GM20431 (cell line): Measurements from ENCODE around the gene RAD51B.

Experiments used
- in situ Hi-C: fragments of 300-500 bp; cut with MseI, MboI; formaldehyde crosslinking; loops from one replicate; pipeline ENCODE4 v1.15.0; 2020; ENCODE audit warnings: low sequenced_read_pairs; ENCODE audit not compliant: unreplicated experiment

RAD51B gene

DNA sequence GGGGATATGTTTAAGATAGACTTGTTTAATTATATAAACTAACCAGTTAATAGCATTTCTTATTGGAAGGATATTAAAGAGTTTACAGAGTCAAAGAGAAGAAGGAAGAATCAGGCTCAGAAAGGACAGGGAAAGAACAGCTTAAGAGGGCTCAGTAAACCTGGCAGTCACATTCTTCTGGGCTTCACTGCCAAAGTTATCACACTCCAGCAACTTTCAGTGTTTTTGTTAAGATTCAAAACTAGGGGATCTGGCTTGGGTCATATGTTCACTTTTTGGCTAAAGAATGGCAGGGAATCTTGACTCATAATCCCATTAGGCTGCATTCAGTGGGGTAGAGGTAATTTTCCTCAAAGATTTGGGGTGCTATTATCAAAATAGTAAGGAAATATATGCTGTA lies 312.3 kb downstream of the RAD51B start:
- in situ Hi-C loops, result no loop called here

GRCh38 chr14:68132563-68133121 lies 313.1 kb downstream of the RAD51B start:
- in situ Hi-C loops, result no loop called here

DNA sequence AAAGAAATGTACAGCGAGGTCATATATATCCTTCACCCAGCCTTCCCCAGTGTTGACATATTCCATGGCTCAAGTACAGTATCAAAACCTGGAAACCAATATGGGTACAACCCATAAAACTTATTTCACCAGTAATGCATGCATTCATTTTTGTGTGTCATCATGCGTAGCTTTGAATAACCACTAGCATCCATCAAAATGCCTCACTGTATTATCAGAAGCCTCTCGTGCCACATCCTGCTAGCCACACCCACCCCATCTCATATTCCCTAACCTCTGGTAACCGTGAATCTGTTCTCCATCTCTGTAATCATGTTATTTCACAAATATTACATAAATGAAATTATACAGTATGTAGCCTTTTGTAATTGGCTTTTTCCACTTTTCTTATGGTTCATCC lies 314.3 kb downstream of the RAD51B start:
- in situ Hi-C loops, result no loop called here

GRCh38 chr14:68135028-68135427 lies 315.4 kb downstream of the RAD51B start:
- in situ Hi-C loops, result no loop called here

- in situ Hi-C loops, result no loop called here
Measured at GRCh38 chr14:68135566-68135965, 316.0 kb downstream of the RAD51B start.

- in situ Hi-C loops, result no loop called here
Measured at GRCh38 chr14:68137704-68138619, 318.4 kb downstream of the RAD51B start.

GRCh38 chr14:68139431-68140075 lies 320.0 kb downstream of the RAD51B start:
- in situ Hi-C loops, result no loop called here

DNA sequence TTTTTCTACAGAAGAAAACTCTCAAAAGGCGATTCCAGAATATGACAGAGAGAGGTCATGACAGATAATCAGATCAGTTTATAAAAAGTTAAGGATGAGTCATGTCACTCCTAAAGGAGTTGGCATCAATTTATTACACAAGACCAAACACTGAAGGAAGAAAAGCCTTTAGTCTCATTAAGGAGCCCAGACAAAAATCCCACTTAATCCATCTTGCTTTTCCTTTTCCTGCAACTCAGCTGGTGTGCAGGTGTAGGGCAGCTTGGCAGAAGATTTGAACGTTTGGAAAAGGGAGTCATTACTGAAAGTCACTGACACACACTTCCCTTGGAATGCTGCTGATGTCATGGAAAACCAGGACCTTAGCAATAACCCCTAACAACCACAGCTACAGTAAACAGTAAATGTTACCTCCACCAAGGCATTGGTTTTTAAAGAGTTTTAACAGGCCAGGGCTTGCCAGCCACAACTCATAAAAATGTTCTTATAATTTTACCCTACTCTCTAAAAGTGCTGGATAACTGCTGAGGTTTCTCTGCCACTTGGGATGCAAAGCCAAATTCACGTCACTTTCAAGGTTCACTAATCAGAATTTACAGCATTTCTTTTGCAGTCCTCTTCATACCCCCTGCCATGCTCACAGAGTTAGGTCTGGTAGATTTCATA lies 320.6 kb downstream of the RAD51B start:
- in situ Hi-C loops, result no loop called here

- in situ Hi-C loops, result no loop called here
Measured at GRCh38 chr14:68140806-68141205, 321.2 kb downstream of the RAD51B start.

GRCh38 chr14:68141281-68142088 lies 321.9 kb downstream of the RAD51B start:
- in situ Hi-C loops, result no loop called here

DNA sequence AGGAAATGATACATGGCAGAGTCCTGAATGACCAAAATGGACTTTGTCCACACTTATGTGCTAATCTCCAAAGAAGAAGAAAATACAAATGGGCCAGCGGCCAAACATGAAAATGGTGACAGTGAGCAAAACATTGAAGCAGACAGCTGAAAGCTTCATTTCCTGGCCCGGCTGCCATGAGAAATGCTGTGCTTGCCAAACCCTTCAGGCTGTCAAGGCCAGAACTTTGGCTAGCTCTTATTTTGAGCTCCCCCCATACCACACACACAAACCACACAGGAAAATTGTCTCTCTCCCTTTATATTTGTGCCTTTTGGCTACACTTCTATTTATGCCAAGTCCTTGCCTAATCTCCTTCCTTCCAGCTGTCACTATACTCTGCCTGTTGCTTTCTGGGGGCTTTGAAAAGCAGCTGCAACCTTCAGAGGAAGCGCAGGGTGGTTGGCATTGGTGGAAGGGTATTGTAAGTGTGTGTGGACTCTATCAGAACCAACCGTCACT lies 323.8 kb downstream of the RAD51B start:
- in situ Hi-C loops, result no loop called here

GRCh38 chr14:68144051-68144681 lies 324.6 kb downstream of the RAD51B start:
- in situ Hi-C loops, result no loop called here

GRCh38 chr14:68145036-68145435 lies 325.5 kb downstream of the RAD51B start:
- in situ Hi-C loops, result no loop called here

DNA sequence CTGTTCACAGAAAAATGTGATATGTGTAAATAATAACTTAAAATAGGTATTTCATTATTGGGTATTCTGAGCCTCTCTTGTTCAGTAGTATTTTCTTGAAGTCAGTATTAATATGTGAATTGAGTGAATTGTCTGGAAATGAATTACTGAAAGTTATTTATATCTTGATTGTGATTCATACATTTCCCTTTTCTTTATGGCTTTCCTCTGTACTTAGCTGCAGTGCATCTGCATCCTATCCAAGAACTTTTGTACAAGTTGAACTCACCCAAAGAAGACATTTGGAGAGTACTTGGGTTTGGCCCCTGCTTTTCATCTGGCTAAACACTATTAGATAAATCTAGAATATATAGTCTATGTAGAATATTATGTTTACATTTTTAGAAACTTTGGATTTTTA lies 326.0 kb downstream of the RAD51B start:
- in situ Hi-C loops, result no loop called here

DNA sequence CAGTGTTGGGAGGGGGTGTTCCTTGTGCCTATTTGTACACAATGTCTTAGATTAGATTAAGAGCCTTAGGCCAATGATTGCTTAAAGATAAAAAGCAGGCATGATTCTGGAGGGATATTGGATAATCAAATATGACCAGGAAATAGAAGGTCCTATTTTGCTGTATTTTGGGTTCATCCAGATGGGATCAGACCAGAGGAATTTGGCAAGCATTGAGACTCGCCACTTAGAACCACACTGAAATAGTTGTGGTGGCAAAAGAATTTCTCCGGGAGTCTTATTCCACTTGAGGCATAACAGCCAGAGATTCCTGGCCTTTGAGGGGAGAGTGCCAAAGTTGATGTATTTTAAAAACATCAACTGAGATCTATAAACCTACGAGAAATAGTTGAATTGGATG lies 327.2 kb downstream of the RAD51B start:
- in situ Hi-C loops, result no loop called here

DNA sequence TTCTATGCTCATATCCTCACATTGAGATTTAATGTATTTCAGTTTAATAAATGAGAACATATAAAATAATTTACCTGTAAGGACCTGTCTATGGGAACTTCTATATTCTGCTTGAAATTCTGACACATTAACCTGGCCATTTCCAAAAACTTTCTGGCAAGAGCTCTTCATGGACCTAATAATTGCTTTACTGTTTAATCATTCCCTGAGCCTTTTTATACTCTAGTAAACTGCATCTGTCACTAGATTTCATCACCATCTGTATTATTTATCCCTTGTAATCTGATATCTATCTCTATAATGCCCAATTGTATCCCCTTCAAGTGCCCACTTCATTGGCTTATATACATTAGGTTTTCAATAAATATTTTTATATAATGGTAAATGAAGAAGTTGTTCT lies 327.7 kb downstream of the RAD51B start:
- in situ Hi-C loops, result no loop called here

DNA sequence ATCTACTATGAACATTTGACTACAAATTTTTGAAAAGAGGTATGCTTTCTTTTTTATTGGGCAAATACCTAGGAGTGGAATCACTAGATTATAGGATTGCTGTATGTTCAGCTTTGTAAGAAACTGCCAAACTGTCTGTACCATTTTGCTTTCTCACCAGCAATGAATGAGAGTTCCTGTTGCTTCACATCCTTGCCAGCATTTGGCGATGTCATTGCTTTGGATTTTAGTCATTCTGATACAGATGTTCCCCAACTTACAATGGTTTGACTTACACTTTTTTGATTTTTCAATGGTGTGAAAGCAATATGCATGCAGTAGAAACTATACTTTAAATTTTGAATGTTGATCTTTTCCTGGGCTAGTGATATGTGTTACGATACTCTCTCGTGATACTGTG lies 328.7 kb downstream of the RAD51B start:
- in situ Hi-C loops, result no loop called here

GRCh38 chr14:68148763-68149162 lies 329.2 kb downstream of the RAD51B start:
- in situ Hi-C loops, result no loop called here

DNA sequence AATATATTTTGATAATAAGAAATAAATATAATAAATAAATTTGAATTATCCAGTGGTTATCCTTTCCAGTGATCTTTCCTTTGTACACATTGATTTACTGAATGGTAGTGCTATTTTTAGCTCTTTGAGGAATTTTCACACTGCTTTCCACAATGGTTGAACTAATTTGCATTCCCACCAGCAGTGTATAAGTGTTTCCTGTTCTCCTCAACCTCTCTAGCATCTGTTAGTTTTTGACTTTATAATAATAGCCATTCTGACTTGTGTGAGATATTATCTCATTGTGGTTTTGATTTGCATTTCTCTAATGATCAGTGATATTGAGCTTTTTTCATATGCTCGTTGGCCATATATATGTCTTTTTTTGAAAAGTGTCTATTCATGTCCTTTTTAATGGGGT lies 333.7 kb downstream of the RAD51B start:
- in situ Hi-C loops, result no loop called here
